Right lobe of liver (tissue), 6 donors: ENCODE results near the gene GPHA2. TPM values are rescaled to one million over a fixed set of nuclear protein-coding genes. Genes with fewer than 3 reads are reported as not detected.

ENCODE experiments used
- ATAC-seq, 4 donors: fragments of 200-7000 bp; cut with Tn5 transposase; one replicate each; pipeline ENCODE4 v1.9.1; 2020; ENCODE audit warnings: mild to moderate bottlenecking in 4 of 4, moderate library complexity in 4 of 4
- DNase-seq, 3 donors: peaks; one replicate each; pipeline ENCODE4 v3.0.0-alpha.2; 2020
- H3K27ac ChIP-seq, 3 donors: fragments of 200-600 bp; one replicate each; pipeline ENCODE4 v1.8.0; 2022
- H3K27me3 ChIP-seq, 2 donors: fragments of 200-600 bp; one replicate each; pipeline ENCODE4 v1.8.0; 2022
- H3K36me3 ChIP-seq, 4 donors: fragments of 200-600 bp; sonication (generic) in 1 of 4; one replicate each; pipeline versions ENCODE4 v1.5.1 to v1.8.0; 2017 to 2022; ENCODE audit warnings: control low read depth in 1 of 4
- H3K4me1 ChIP-seq, 4 donors: fragments of 200-600 bp; sonication (generic) in 1 of 4; one replicate each; pipeline versions ENCODE4 v1.5.1 to v1.8.0; 2017 to 2022; ENCODE audit warnings: control low read depth in 1 of 4
- H3K4me3 ChIP-seq, 3 donors: fragments of 200-600 bp; one replicate each; pipeline ENCODE4 v1.8.0; 2022
- H3K9me3 ChIP-seq, 4 donors: fragments of 200-600 bp; sonication (generic) in 1 of 4; one replicate each; pipeline versions ENCODE4 v1.5.1 to v1.8.0; 2017 to 2022; ENCODE audit warnings: control low read depth in 1 of 4
- POLR2A ChIP-seq: fragments of 450-650 bp; IDR thresholded peaks from one replicate; pipeline ENCODE4 v1.6.1; 2017; ENCODE audit warnings: antibody characterized with exemption, mild to moderate bottlenecking
- WGBS: methylation state at CpG from one replicate; pipeline ENCODE4 v1.1.6; 2018; ENCODE audit warnings: low coverage, low lambda C conversion rate; ENCODE audit not compliant: insufficient coverage; ENCODE audit errors: missing lambda C conversion rate; 5-methylcytosine and 5-hydroxymethylcytosine counted together
- intact Hi-C, 2 donors: fragments of 100-400 bp; cut with DNase I; formaldehyde crosslinking; loops; one replicate each; pipeline versions ENCODE4 v1.11.2 to v1.14.1; 2022
- total RNA-seq, 6 experiments: library from RNA; depleted of rRNA in 2 of 6; stranded (reverse); fragments of >200 nt in 2 of 6; fragmentation: NEBNext Ultra II Directional in 3 of 6; extraction: Animal tissue kit (Norgen Biotek cat#: 25700) in 3 of 6; gene quantifications; one replicate each; pipeline versions ENCODE4 v1.1.0 to v1.2.4, GENCODE V29; 2016 to 2023
- TF ChIP-seq, protein P1 (sequence below), 4 donors: fragments of 200-600 bp in 3 of 4; fragments of 450-650 bp in 1 of 4; IDR thresholded peaks; one replicate each; pipeline versions ENCODE4 v1.5.1 to v1.8.0; 2016 to 2022; ENCODE audit warnings: antibody characterized with exemption in 4 of 4, mild to moderate bottlenecking in 2 of 4
- donor health status: DM: no; HTN: yes; CAD: no.
- donor health status: DM: no; HTN: no; CAD: no.
- donor health status: DM: no; HTN: no; CAD: no.
- donor health status: DM: no; HTN: yes; CAD: no.
- donor health status: DM: no; HTN: yes; CAD: no.

Gene GPHA2
- total RNA-seq, 6 experiments from 2014 or later = 0.46 TPM; not detected in 5

DNA sequence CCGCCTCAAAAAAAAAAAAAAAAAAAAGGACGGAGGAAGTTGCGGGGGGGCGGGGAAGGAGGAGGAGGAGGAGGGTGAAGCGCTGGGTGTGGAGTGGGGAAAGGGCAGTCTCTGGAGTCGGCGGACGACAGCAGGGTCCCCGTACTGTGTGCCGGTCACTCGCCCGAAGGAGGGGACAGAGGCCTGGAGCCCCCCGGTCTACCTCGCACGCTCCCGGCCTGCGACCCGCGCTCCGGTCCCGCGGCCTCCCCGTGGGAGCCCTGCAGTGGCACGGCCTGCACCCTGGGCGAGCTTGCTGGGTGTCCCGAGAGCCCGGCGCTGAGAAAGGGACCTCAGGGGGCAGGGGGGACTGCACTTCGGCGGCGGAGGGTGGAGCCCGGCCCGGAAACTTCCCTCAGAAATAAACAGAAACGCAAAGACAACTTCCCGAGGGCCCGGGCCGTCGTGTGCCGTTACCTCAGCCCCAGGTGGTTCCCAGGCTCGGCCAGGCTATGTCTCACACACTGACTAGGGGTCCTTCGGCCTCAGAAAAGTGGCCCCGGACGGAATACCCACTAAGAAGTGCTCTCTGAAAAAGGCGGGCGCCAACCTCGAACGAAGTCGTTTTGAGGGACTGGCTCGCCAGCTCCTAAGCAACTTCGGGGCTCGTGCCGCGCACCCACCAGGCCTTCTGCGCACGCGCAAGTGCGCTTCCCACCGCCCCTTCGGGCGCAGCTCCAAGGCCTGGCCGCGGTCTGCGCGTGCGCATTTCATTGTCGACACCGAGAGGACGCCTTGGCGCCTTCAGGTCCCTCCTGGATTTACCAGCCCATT, 35.9 kb upstream of the GPHA2 start, which contains the start of gene MAJIN:
TSS of gene MAJIN (minus strand) at position 688 of the 813 bp plus-strand sequence. CDS start 12,703 bp downstream, outside the sequence.
- WGBS = 0% methylated on average over 7 of the region's 69 CpGs

DNA sequence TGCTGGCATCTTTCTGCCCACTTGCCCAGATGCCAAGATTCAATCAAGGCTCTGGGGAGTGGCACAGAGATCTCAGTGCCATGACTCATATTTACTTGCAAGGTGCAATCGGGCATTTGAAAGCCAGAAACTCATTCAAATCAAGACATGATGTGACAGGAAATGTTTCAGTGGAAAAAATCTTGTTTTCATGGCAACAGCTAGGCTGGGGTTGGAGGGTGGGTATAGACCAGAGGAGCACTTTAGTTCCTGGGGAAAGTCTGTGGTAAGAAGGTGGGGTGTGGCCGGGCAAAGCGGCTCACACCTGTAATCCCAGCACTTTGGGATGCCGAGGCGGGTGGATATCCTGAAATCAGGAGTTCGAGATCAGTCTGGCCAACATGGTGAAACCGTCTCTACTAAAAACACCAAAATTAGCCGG, 35.0 kb upstream of the GPHA2 start:
- ATAC-seq (no peak), DNase-seq (peak in 1 of 3 donors; percentile 20)
- Histone ChIP-seq H3K4me1 (peaks cover 0 to 10% (median 0%) of the 10 kb centered on the region in 4 donors), H3K27ac (no peak overlapping the region), H3K36me3 (no peaks in the 10 kb centered on the region), H3K9me3 (no peaks in the 10 kb centered on the region), H3K27me3 (no peaks in the 10 kb centered on the region), H3K4me3 (no peak overlapping the region)
- TF ChIP-seq, protein P1, sequence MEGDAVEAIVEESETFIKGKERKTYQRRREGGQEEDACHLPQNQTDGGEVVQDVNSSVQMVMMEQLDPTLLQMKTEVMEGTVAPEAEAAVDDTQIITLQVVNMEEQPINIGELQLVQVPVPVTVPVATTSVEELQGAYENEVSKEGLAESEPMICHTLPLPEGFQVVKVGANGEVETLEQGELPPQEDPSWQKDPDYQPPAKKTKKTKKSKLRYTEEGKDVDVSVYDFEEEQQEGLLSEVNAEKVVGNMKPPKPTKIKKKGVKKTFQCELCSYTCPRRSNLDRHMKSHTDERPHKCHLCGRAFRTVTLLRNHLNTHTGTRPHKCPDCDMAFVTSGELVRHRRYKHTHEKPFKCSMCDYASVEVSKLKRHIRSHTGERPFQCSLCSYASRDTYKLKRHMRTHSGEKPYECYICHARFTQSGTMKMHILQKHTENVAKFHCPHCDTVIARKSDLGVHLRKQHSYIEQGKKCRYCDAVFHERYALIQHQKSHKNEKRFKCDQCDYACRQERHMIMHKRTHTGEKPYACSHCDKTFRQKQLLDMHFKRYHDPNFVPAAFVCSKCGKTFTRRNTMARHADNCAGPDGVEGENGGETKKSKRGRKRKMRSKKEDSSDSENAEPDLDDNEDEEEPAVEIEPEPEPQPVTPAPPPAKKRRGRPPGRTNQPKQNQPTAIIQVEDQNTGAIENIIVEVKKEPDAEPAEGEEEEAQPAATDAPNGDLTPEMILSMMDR (IDR thresholded peaks at IDR 0.05) = no peak
- TF ChIP-seq POLR2A = no peak
- 84% methylated on average over 8 of the region's 8 CpGs for WGBS
- intact Hi-C loops = no loop called here

More for the DNA sequence above, 35.9 kb upstream of the GPHA2 start, which contains the start of gene MAJIN:
- DNase-seq (peak; percentile 86 to 91 (median 89)), ATAC-seq (peak; percentile 80 to 95 (median 88))
- intact Hi-C loops = no loop called here
- Histone ChIP-seq H3K4me1 (peaks cover 0 to 10% (median 0%) of the 10 kb centered on the region in 4 donors), H3K27me3 (no peaks in the 10 kb centered on the region), H3K9me3 (no peaks in the 10 kb centered on the region), H3K4me3 (peak within 1 kb of the TSS; percentile 27 to 47 (median 44)), H3K27ac (no peak within 1 kb of the TSS), H3K36me3 (no peaks in the 10 kb centered on the region)
- TF ChIP-seq POLR2A = no peak
- TF ChIP-seq, protein P1 (IDR thresholded peaks at IDR 0.05) = no peak

DNA sequence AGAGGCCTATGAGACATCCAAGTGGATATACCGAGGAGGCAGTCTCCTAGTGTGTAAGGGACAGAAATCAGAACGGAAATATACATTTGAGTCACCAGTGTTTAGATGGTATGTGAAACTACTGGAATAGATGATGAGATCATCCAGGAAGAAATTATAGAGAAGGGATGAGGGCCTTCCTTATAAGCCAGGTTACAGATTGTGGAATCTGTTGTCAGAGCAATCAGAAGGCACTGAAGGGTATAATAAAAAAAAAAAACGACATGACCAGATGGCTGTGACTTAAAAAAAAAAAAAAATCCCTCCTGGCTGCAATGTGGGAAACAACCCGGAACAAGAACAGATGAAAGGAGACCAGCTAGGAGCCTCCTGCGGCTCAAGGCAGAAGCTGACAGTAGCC, 33.5 kb upstream of the GPHA2 start:
- intact Hi-C loops = no loop called here
- no peaks in the 10 kb centered on the region for H3K27me3 ChIP-seq
- TF ChIP-seq POLR2A = no peak
- TF ChIP-seq, protein P1 (IDR thresholded peaks at IDR 0.05) = no peak
- WGBS = 63% methylated on average over 5 of the region's 5 CpGs
- H3K9me3 ChIP-seq = no peaks in the 10 kb centered on the region
- ATAC-seq (no peak), DNase-seq (no peak)
- H3K36me3 ChIP-seq = no peaks in the 10 kb centered on the region
- no peak overlapping the region for H3K4me3 ChIP-seq
- no peak overlapping the region for H3K27ac ChIP-seq
- peaks cover 0 to 10% (median 0%) of the 10 kb centered on the region in 4 donors for H3K4me1 ChIP-seq

DNA sequence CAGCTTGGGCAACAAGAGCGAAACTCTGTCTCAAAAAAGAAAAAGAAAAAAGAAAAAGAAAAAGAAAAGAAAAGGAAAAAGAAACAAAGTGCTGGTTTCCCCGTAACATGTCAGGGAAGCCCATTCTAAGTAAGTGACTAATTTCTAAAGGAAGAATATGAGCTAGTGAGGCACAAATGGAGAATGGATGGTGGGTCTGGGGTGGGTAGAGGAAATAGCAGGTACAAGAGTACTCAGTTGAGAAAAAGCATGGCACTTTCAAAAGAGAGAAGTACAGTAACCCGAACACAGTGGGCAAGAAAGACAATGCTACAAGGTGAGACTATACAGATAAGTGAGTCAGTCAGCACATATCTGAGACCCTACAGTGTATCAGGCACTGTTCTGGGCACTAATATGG, 31.7 kb upstream of the GPHA2 start:
- DNase-seq (no peak), ATAC-seq (no peak)
- no peaks in the 10 kb centered on the region for H3K36me3 ChIP-seq
- no peaks in the 10 kb centered on the region for H3K9me3 ChIP-seq
- no peaks in the 10 kb centered on the region for H3K27me3 ChIP-seq
- no peak overlapping the region for H3K27ac ChIP-seq
- TF ChIP-seq, protein P1 (IDR thresholded peaks at IDR 0.05) = no peak
- TF ChIP-seq POLR2A = no peak
- intact Hi-C loops = no loop called here
- peaks cover 0 to 10% (median 0%) of the 10 kb centered on the region in 4 donors for H3K4me1 ChIP-seq
- H3K4me3 ChIP-seq = no peak overlapping the region
- 92% methylated on average over 3 of the region's 3 CpGs for WGBS
